HK-2 (cell line): ENCODE data around the gene CHTF18.

Experiments used
- DNase-seq: peaks from one replicate; pipeline ENCODE4 v3.0.0-alpha.2; 2018; ENCODE audit not compliant: unreplicated experiment

Gene CHTF18

DNA sequence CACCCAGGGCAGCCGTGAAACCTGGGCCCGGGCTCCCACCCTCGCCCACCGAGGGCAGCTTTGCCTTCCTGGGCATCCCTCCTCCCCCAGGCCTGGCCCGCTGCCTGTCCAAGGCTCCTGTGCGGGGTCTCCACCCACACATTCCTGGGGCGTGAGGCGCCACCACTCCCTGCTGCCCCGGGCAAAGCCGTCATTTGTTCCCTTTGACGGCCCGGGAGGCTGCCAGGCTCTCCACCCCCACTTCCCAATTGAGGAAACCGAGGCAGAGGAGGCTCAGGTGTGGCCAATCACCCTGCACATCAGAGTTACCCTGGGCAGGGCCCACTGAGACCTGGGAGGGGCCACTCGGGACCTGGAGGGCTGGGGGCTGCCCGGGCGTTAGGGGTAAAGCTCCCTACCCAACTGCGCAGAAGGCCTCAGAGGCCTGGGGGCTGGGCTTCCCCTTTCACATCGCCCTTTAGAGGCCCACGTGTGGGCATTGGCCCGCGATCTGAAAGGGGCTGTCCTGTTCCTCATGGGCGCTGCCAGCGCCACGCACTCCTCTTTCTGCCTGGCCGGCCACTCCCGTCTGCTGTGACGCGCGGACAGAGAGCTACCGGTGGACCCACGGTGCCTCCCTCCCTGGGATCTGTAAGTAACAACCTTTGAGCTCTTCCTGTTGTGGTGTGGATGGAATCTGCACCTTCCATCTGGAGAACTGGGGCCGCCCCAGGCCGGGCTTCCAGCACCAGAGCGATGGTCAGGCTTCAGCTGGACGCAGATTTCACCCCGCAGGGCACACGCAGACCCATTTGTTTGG lies 27.7 kb upstream of the CHTF18 start, which contains the start of gene MSLN:
Gene MSLN (plus strand): TSS at position 190 of the 799 bp plus-strand sequence. CDS start 1,947 bp downstream, outside the sequence.
- no peak for DNase-seq

GRCh38 chr16:761625-762513 lies 26.6 kb upstream of the CHTF18 start:
- no peak for DNase-seq

GRCh38 chr16:762595-763268 lies 25.7 kb upstream of the CHTF18 start:
- no peak for DNase-seq

- no peak for DNase-seq
These were observed 24.8 kb upstream of the CHTF18 start for GRCh38 chr16:763369-764183.

GRCh38 chr16:764184-764750 lies 24.2 kb upstream of the CHTF18 start:
- DNase-seq: no peak

- no peak for DNase-seq
These were observed 23.5 kb upstream of the CHTF18 start for GRCh38 chr16:764848-765487.

DNA sequence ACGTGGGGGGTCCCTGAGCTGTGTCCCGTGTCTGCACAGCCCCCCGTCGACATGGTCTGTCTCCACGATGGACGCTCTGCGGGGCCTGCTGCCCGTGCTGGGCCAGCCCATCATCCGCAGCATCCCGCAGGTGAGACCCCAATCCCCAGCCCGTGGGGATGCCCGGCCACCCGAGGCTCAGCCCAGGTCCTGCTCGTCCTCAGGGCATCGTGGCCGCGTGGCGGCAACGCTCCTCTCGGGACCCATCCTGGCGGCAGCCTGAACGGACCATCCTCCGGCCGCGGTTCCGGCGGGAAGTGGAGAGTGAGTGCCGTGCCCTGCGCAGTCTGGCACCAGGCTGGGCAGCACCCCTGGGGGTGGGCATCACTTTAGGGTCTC lies 22.9 kb upstream of the CHTF18 start:
- no peak for DNase-seq

DNA sequence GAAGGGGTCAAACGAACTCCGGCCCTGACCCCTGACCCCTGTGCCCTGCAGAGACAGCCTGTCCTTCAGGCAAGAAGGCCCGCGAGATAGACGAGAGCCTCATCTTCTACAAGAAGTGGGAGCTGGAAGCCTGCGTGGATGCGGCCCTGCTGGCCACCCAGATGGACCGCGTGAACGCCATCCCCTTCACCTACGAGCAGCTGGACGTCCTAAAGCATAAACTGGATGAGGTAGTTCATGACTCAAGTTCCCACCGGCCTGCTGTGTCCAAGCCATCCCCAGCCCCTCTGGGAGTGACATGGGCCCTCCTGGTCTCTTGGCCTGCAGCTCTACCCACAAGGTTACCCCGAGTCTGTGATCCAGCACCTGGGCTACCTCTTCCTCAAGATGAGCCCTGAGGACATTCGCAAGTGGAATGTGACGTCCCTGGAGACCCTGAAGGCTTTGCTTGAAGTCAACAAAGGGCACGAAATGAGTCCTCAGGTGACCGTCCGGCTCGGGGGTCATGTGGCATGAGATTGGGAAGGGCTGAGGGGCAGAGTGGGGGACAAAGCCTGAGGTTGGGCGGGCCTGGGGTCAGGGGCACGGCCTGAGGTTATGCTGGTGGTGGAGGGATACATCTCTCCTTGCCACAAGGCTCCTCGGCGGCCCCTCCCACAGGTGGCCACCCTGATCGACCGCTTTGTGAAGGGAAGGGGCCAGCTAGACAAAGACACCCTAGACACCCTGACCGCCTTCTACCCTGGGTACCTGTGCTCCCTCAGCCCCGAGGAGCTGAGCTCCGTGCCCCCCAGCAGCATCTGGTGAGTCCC lies 22.2 kb upstream of the CHTF18 start:
- no peak for DNase-seq

- no peak for DNase-seq
These were observed 21.4 kb upstream of the CHTF18 start for GRCh38 chr16:766820-767640.

- DNase-seq: no peak
These were observed 20.6 kb upstream of the CHTF18 start for GRCh38 chr16:767743-768235.

DNA sequence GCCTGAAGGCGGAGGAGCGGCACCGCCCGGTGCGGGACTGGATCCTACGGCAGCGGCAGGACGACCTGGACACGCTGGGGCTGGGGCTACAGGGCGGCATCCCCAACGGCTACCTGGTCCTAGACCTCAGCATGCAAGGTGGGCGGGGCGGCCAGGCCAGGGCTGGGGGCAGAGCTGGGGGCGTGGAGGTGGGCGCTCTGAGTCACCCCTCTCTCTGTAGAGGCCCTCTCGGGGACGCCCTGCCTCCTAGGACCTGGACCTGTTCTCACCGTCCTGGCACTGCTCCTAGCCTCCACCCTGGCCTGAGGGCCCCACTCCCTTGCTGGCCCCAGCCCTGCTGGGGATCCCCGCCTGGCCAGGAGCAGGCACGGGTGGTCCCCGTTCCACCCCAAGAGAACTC lies 20.0 kb upstream of the CHTF18 start:
- DNase-seq: no peak

DNA sequence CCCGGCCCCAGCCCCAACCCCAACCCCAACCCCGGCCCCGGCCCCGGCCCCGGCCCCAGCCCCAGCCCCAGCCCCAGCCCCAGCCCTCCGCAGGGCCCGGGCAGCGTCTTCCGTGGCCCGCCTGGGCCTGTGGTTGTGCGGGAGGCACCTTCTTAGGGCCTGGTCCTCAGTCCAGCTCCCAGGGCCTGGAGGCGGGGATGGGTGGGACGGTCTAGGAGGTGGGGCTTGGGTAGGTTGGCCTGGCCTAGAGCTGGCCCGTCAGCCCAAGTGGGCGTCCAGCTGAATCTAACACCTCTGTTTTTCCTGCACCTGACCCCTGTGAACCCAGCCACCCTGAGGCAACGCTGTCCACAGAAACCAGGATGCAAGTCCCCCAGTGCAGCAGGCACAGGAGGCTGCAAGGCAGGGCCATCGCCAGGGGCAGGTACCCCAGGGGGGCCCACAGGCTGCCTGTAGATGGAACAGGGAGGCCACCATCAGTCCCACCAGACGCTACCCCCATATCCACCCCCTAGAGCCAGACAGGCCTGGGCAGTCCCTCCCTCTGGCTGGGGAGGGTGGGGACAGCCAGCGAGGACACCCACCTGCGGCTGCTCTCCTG lies 19.1 kb upstream of the CHTF18 start:
- no peak for DNase-seq

DNA sequence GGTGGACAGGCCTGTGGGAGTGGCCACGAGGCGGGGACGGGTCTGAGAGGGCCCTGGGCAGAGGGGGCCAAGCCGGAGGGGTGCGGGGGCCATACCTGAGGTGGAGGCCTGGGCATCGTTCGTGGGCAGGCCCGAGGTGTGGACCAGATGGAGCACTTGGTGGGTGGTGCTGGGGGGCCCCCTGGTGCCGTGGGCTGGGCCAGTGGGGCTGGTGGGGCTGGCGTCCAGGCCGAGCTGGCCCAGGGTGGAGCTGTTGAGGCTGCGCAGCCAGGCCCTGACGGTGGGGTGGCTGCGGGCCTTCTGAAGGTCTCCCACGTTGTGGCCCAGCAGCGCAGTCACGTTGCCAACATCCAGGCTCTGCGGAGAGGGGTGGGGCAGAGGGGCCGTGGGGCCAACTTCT lies 18.5 kb upstream of the CHTF18 start:
- DNase-seq: no peak

DNA sequence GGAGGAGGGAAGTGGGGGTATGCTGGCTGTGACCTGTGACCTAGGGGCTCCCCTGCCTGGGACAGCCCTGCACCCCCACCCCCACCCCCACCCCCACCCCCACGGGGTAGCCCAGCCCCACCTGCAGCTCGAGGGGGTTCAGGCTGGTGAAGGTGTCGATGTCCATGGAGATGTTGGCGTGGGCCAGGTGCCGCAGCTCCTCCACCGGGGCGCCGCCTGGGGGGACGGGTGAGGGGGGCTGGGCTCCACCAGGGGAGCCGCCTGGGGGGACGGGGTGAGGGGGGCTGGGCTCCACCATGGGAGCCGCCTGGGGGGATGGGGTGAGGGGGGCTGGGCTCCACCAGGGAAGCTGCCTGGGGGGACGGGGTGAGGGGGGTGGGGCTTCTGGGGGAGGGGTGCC lies 18.0 kb upstream of the CHTF18 start:
- DNase-seq: no peak

DNA sequence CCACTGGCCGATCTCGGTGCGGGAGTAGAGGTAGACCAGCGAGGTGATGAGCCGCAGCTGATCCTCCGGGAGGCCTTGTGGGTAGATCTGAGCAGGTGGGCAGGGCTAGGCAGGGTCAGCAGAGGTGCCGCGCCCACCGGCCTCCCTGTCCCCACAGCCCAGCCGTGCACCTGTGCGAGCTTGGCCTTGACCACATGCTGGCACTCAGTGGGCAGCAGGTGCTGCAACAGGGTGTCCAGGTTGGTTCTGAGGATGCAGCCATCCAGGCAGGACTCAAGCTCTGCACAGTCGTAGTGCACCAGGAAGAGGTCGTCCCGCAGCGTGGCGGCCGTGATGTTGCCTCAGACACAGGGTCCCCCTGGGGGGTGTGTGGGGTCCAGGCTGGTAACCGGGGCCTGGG lies 15.5 kb upstream of the CHTF18 start:
- DNase-seq: no peak

- no peak for DNase-seq
These were observed 14.1 kb upstream of the CHTF18 start for GRCh38 chr16:774086-775001.

- DNase-seq: no peak
These were observed 13.1 kb upstream of the CHTF18 start for GRCh38 chr16:775236-775796.
